Measurements from ENCODE around the gene CDH12.

- no peak for TF ChIP-seq CTCF (IDR thresholded peaks at IDR 0.05; ENCODE audit: insufficient read depth, low read length)
- no peak for TF ChIP-seq GABPA (IDR thresholded peaks at IDR 0.05; ENCODE audit: low read depth)
- no peak for TF ChIP-seq POLR2AphosphoS5 (IDR thresholded peaks at IDR 0.05; ENCODE audit: low read depth)
Observed at GRCh38 chr5:22488427-22488826, 364.7 kb downstream of the CDH12 start.
